Tibial artery (tissue), 4 donors: ENCODE results near the gene LHFPL4.

ENCODE experiments used
- DNase-seq, 2 donors: peaks; one replicate each; pipeline ENCODE4 v3.0.0-alpha.2; 2019
- H3K27ac ChIP-seq, 2 donors: fragments of 200-600 bp; sonication (generic) in 1 of 2; 1 replicate in 1 of 2; 2 replicates in 1 of 2; pipeline ENCODE4 v1.5.1; 2018 to 2019; ENCODE audit warnings: mild to moderate bottlenecking in 1 of 2
- H3K27me3 ChIP-seq, 2 donors: fragments of 200-600 bp; sonication (generic) in 1 of 2; one replicate each; pipeline versions ENCODE4 v1.5.1 to v1.6.0; 2016 to 2019
- H3K36me3 ChIP-seq, 3 donors: fragments of 200-600 bp; sonication (generic) in 2 of 3; one replicate each; pipeline ENCODE4 v1.5.1; 2016 to 2019; ENCODE audit warnings: mild to moderate bottlenecking in 2 of 3
- H3K4me1 ChIP-seq, 4 donors: fragments of 200-600 bp; sonication (generic) in 2 of 4; 1 replicate in 3 of 4; 2 replicates in 1 of 4; pipeline ENCODE4 v1.5.1; 2016 to 2019
- H3K4me3 ChIP-seq, 2 donors: fragments of 200-600 bp; sonication (generic) in 1 of 2; 1 replicate in 1 of 2; 2 replicates in 1 of 2; pipeline ENCODE4 v1.5.1; 2018 to 2019; ENCODE audit warnings: mild to moderate bottlenecking in 2 of 2
- H3K9me3 ChIP-seq, 3 donors: fragments of 200-600 bp; sonication (generic) in 1 of 3; one replicate each; pipeline ENCODE4 v1.5.1; 2016 to 2019
- intact Hi-C: fragments of 100-400 bp; cut with DNase I; formaldehyde crosslinking; loops from one replicate; pipeline ENCODE4 v1.15.0; 2023; ENCODE audit warnings: low total_unique reads
- TF ChIP-seq, protein P1 (sequence below), 2 experiments: fragments of 200-600 bp in 1 of 2; fragments of 450-650 bp in 1 of 2; IDR thresholded peaks; one replicate each; pipeline ENCODE4 v1.5.1; 2017 to 2019; ENCODE audit warnings: antibody characterized with exemption in 2 of 2, mild to moderate bottlenecking in 1 of 2, moderate library complexity in 1 of 2

Gene LHFPL4

GRCh38 chr3:9469986-9470385 lies 83.6 kb downstream of the LHFPL4 start:
- no peak for DNase-seq
- Histone ChIP-seq H3K9me3 (no peaks in the 10 kb centered on the region), H3K4me1 (no peaks in the 10 kb centered on the region), H3K27ac (no peak overlapping the region), H3K27me3 (no peaks in the 10 kb centered on the region), H3K36me3 (peaks cover 91 to 99% (median 94%) of the 10 kb centered on the region in 3 donors), H3K4me3 (no peak overlapping the region)
- TF ChIP-seq, protein P1, sequence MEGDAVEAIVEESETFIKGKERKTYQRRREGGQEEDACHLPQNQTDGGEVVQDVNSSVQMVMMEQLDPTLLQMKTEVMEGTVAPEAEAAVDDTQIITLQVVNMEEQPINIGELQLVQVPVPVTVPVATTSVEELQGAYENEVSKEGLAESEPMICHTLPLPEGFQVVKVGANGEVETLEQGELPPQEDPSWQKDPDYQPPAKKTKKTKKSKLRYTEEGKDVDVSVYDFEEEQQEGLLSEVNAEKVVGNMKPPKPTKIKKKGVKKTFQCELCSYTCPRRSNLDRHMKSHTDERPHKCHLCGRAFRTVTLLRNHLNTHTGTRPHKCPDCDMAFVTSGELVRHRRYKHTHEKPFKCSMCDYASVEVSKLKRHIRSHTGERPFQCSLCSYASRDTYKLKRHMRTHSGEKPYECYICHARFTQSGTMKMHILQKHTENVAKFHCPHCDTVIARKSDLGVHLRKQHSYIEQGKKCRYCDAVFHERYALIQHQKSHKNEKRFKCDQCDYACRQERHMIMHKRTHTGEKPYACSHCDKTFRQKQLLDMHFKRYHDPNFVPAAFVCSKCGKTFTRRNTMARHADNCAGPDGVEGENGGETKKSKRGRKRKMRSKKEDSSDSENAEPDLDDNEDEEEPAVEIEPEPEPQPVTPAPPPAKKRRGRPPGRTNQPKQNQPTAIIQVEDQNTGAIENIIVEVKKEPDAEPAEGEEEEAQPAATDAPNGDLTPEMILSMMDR (IDR thresholded peaks at IDR 0.05), result no peak
- intact Hi-C loops, result no loop called here

- no peak overlapping the region for H3K27ac ChIP-seq
- intact Hi-C loops, result no loop called here
- H3K4me1 ChIP-seq, result no peaks in the 10 kb centered on the region
- no peak overlapping the region for H3K4me3 ChIP-seq
- H3K27me3 ChIP-seq, result no peaks in the 10 kb centered on the region
- TF ChIP-seq, protein P1 (IDR thresholded peaks at IDR 0.05), result no peak
- no peaks in the 10 kb centered on the region for H3K9me3 ChIP-seq
- peaks cover 89 to 99% (median 94%) of the 10 kb centered on the region in 3 donors for H3K36me3 ChIP-seq
- DNase-seq, result no peak
These were observed 85.2 kb downstream of the LHFPL4 start for GRCh38 chr3:9468460-9468859.

DNA sequence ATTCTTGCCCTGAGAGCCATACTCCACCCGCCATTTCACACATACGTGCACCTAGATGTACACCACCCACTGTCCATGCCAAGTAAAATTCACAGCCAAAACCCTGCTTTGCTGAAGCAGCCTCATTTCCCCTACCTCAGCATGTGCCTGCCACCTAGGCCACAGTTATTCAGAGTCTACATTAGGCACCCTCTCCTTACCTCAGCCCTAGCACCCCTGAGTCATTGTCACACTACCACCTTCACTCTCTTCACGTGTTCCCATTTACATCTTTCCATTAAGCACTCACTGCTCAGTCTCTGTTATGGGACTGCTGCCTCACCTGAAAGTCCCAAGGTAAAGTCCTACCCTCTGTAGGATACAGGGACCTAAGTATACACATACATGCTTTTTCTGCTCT lies 86.2 kb downstream of the LHFPL4 start:
- intact Hi-C loops, result no loop called here
- Histone ChIP-seq H3K9me3 (no peaks in the 10 kb centered on the region), H3K36me3 (peaks cover 89 to 97% (median 93%) of the 10 kb centered on the region in 3 donors), H3K4me1 (no peaks in the 10 kb centered on the region), H3K27ac (no peak overlapping the region), H3K27me3 (no peaks in the 10 kb centered on the region), H3K4me3 (no peak overlapping the region)
- DNase-seq, result no peak
- TF ChIP-seq, protein P1 (IDR thresholded peaks at IDR 0.05), result no peak

DNA sequence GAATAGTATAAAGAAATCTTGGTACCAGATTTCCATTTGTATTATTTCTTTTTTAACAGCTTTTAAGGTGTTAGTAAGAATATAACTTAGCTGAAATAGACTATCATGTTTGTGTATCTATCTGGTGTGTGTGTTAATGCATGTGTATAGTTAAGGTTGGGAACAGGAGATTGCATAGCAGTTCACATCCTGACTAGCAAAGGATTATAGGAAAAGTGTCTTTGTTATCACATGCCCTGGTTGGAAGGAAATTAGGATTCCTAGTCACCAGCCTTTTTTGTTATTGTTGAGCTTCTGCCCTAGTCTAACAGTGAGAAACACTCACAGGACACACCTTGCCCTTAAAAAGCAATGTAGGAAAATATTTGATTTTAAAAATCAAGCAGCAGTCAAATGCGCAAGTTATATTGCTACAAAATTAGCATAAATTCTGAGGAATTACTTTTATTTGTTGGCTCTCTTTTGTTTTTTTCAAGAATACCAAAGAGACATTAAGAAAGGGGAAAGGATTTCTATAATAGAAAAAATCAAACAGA lies 98.0 kb downstream of the LHFPL4 start:
- TF ChIP-seq, protein P1 (IDR thresholded peaks at IDR 0.05), result no peak
- no peaks in the 10 kb centered on the region for H3K27me3 ChIP-seq
- intact Hi-C loops, result no loop called here
- no peaks in the 10 kb centered on the region for H3K9me3 ChIP-seq
- H3K4me3 ChIP-seq, result no peak overlapping the region
- DNase-seq, result no peak
- H3K27ac ChIP-seq, result no peak overlapping the region
- no peaks in the 10 kb centered on the region for H3K4me1 ChIP-seq
- peaks cover 57 to 81% (median 77%) of the 10 kb centered on the region in 3 donors for H3K36me3 ChIP-seq

DNA sequence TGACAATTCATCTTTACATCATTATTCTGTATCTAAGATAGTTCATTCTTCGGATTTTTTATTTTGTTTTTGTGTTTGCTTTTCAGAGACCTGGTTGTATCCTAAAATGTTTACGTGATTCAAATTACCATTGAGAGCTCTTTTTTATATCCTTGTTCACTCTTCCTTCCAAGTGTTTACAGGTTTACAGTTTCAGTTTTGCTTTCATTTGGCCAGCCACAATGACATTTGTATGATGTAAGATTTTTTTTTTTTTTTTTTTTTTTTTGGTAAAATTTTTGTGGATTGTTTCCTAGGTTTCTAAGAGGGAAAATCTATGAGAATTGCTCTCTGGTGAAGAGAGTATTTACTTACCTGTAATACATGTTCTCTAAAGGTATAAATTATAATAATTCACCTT lies 101.2 kb downstream of the LHFPL4 start:
- intact Hi-C loops, result no loop called here
- H3K27ac ChIP-seq, result no peak overlapping the region
- H3K9me3 ChIP-seq, result no peaks in the 10 kb centered on the region
- H3K36me3 ChIP-seq, result peaks cover 70 to 89% (median 87%) of the 10 kb centered on the region in 3 donors
- no peak overlapping the region for H3K4me3 ChIP-seq
- no peaks in the 10 kb centered on the region for H3K27me3 ChIP-seq
- no peaks in the 10 kb centered on the region for H3K4me1 ChIP-seq
- no peak for DNase-seq
- TF ChIP-seq, protein P1 (IDR thresholded peaks at IDR 0.05), result no peak

- no peak overlapping the region for H3K27ac ChIP-seq
- H3K27me3 ChIP-seq, result no peaks in the 10 kb centered on the region
- peaks cover 78 to 93% (median 88%) of the 10 kb centered on the region in 3 donors for H3K36me3 ChIP-seq
- no peaks in the 10 kb centered on the region for H3K9me3 ChIP-seq
- no peak for DNase-seq
- no peaks in the 10 kb centered on the region for H3K4me1 ChIP-seq
- intact Hi-C loops, result no loop called here
- H3K4me3 ChIP-seq, result no peak overlapping the region
- TF ChIP-seq, protein P1 (IDR thresholded peaks at IDR 0.05), result no peak
These were observed 102.6 kb downstream of the LHFPL4 start for GRCh38 chr3:9450991-9451390.
